ENCODE data around the gene REST.

- TF ChIP-seq CTCF (optimal IDR thresholded peaks at IDR 0.05 in 1 of 3, IDR thresholded peaks at IDR 0.05 in 1 of 3, conservative IDR thresholded peaks at IDR 0.05 in 1 of 3; ENCODE audit: extremely low read depth in 1 of 3, insufficient read depth in 2 of 3, low read length in 3 of 3) (no peak), EZH2 (IDR thresholded peaks at IDR 0.05; ENCODE audit: low read length) (no peak)
Observed at GRCh38 chr4:56940971-56941370, 33.3 kb downstream of the REST start.

All from keratinocyte (primary cell).